ENCODE data around the gene BCR.

BCR gene

GRCh38 chr22:23144932-23145877, 35.1 kb upstream of the BCR start, which contains the start of gene RAB36:
RAB36 (plus strand) TSS chr22:23145477; CDS start chr22:23146617, 1,140 bp downstream.
- peak within 1 kb of the TSS; percentile 59 for H3K4me3 ChIP-seq (ENCODE audit: low read depth, low read length)
- in situ Hi-C loops (cut with HindIII; ENCODE audit: low sequenced_read_pairs), result no loop called here
- no peak for TF ChIP-seq CTCF (IDR thresholded peaks at IDR 0.05; ENCODE audit: low read depth, low read length)
- DNase-seq (ENCODE audit: low read depth, low spot score), result peak; percentile 98

GRCh38 chr22:23145878-23146470, 34.3 kb upstream of the BCR start:
- DNase-seq (ENCODE audit: low read depth, low spot score), result no peak
- no peak for TF ChIP-seq CTCF (IDR thresholded peaks at IDR 0.05; ENCODE audit: low read depth, low read length)
- in situ Hi-C loops (cut with HindIII; ENCODE audit: low sequenced_read_pairs), result no loop called here
- peak overlapping the region; percentile 59 for H3K4me3 ChIP-seq (ENCODE audit: low read depth, low read length)

GRCh38 chr22:23146478-23147205, 33.7 kb upstream of the BCR start:
- no peak for TF ChIP-seq CTCF (IDR thresholded peaks at IDR 0.05; ENCODE audit: low read depth, low read length)
- DNase-seq (ENCODE audit: low read depth, low spot score), result no peak
- no peak overlapping the region for H3K4me3 ChIP-seq (ENCODE audit: low read depth, low read length)
- in situ Hi-C loops (cut with HindIII; ENCODE audit: low sequenced_read_pairs), result no loop called here

GRCh38 chr22:23147617-23148387, 32.5 kb upstream of the BCR start:
- peak; percentile 39 for DNase-seq (ENCODE audit: low read depth, low spot score)
- no peak overlapping the region for H3K4me3 ChIP-seq (ENCODE audit: low read depth, low read length)
- in situ Hi-C loops (cut with HindIII; ENCODE audit: low sequenced_read_pairs), result no loop called here
- TF ChIP-seq CTCF (IDR thresholded peaks at IDR 0.05; ENCODE audit: low read depth, low read length), result no peak

- in situ Hi-C loops (cut with HindIII; ENCODE audit: low sequenced_read_pairs), result no loop called here
- H3K4me3 ChIP-seq (ENCODE audit: low read depth, low read length), result no peak overlapping the region
- TF ChIP-seq CTCF (IDR thresholded peaks at IDR 0.05; ENCODE audit: low read depth, low read length), result no peak
- DNase-seq (ENCODE audit: low read depth, low spot score), result no peak
Observed at GRCh38 chr22:23149743-23150238, 30.5 kb upstream of the BCR start.
